LNCaP clone FGC (cell line): ENCODE measurements around the gene ZNF19.

Experiments used
- DNase-seq: peaks from one replicate; pipeline ENCODE4 v3.0.0-alpha.2; 2011; ENCODE audit warnings: low read depth
- H3K4me3 ChIP-seq: 2 replicates; pipeline ENCODE4 v1.5.1; 2011; ENCODE audit warnings: mild to moderate bottlenecking, low read depth, low read length, control low read depth
- TF ChIP-seq, protein P1 (sequence below): IDR thresholded peaks from 2 replicates; pipeline ENCODE4 v1.5.1; 2012; ENCODE audit warnings: mild to moderate bottlenecking; ENCODE audit not compliant: control insufficient read depth, insufficient read depth; ENCODE audit errors: extremely low read depth

Gene ZNF19

DNA sequence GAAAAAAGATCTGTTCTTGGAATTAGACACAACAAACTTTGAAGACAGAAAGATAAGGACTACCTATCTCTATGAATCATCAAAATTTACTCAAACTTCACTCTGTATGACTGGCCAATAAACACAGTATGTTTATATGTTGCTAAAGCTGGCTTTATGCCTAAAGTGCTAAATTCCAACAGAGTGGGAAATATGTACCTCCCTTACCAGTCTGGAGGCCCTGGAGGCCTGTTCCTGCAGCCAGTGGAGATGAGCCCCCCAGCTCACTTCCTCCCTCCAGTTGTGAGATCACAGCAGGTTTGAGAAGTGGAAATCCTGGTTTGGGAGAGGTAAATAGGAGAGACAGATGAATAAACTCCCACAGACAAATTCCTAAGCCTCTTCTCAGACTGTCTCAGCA lies 36.1 kb downstream of the ZNF19 start:
- DNase-seq = no peak
- no peak overlapping the region for H3K4me3 ChIP-seq
- TF ChIP-seq, protein P1, sequence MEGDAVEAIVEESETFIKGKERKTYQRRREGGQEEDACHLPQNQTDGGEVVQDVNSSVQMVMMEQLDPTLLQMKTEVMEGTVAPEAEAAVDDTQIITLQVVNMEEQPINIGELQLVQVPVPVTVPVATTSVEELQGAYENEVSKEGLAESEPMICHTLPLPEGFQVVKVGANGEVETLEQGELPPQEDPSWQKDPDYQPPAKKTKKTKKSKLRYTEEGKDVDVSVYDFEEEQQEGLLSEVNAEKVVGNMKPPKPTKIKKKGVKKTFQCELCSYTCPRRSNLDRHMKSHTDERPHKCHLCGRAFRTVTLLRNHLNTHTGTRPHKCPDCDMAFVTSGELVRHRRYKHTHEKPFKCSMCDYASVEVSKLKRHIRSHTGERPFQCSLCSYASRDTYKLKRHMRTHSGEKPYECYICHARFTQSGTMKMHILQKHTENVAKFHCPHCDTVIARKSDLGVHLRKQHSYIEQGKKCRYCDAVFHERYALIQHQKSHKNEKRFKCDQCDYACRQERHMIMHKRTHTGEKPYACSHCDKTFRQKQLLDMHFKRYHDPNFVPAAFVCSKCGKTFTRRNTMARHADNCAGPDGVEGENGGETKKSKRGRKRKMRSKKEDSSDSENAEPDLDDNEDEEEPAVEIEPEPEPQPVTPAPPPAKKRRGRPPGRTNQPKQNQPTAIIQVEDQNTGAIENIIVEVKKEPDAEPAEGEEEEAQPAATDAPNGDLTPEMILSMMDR = no peak

DNA sequence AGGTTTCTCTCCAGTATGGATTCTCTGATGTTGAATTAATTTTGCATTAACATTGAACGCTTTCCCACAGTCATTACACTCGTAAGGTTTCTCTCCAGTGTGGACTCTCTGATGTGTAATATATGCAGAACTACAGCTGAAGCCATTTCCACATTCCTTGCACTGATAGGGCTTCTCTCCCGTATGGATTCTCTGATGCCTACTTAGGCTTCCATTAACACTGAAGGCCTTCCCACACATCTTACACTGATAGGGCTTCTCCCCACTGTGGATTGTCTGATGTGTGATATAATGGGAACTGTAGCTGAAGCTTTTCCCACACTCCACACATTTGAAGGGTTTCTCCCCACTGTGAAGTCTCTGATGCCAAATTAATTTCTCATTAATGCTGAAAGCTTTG lies 40.1 kb downstream of the ZNF19 start:
- DNase-seq = no peak
- no peak overlapping the region for H3K4me3 ChIP-seq
- TF ChIP-seq, protein P1 = no peak

DNA sequence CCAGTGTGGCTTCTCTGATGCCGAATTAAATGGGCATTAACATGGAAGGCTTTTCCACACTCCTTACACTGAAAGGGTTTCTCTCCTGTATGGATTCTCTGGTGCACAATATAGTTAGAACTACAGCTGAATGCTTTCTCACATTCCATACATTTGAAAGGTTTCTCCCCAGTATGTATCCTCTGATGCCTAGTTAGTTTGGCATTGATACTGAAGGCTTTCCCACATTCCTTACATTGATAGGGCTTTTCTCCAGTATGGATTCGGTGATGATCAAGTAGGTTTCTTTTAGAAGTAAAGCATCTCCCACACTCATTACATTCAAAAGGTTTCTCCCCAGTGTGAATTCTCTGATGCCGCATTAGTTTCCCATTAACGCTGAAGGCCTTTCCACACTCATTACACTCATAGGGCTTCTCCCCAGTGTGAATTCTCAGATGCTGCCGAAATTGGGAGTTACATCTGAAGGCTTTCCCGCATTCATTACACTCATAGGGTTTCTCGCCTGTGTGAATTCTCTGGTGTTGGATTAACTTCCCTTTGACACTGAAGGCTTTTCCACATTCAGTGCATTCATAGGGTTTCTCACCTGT lies 40.8 kb downstream of the ZNF19 start:
- TF ChIP-seq, protein P1 = no peak
- DNase-seq = no peak
- no peak overlapping the region for H3K4me3 ChIP-seq

DNA sequence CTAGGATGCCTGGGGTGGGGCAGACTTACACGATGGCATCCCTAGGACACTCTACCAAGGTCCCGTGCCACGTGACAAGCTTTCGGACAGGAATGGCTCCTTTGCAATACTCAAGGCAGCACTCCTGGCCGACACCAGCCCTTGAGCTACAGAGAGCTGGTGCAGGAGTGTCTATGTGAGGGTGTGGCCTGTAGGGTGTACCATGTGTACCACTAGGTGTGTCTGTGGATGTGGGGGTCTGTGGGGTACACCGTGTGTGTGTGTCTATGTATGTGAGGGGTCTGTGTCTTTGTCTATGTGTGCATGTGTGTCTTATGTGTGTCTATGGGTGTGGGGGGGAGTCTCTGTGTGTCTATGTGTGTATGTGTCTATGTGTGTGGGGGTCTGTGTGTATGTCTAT lies 45.4 kb downstream of the ZNF19 start:
- TF ChIP-seq, protein P1 = no peak
- no peak overlapping the region for H3K4me3 ChIP-seq
- DNase-seq = no peak

DNA sequence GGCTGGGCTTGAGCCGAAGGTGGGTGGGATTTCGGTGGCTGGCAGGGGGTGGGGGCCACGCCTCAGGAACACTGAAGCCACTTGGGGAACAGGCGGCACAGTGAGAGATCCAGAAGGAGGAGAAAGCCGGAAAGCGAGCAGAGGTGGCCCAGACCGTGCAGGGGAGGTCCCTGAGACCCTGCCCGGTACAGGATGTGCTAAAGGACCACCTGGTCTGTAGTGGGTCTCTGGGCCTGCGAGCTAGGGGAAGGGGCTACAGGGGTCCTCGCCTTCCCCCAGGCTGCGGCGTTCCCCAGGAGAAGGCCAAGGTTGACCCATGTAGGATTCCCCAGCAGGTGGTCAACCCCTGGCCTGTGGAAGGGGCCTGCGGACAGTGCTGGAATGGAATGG lies 47.1 kb downstream of the ZNF19 start, which contains the start of gene TLE7:
Gene TLE7 (minus strand): TSS at position 4 of the 390 bp plus-strand sequence. CDS start 8,730 bp downstream, outside the sequence.
- TF ChIP-seq, protein P1 = no peak
- H3K4me3 ChIP-seq = no peak within 1 kb of the TSS
- DNase-seq = no peak

DNA sequence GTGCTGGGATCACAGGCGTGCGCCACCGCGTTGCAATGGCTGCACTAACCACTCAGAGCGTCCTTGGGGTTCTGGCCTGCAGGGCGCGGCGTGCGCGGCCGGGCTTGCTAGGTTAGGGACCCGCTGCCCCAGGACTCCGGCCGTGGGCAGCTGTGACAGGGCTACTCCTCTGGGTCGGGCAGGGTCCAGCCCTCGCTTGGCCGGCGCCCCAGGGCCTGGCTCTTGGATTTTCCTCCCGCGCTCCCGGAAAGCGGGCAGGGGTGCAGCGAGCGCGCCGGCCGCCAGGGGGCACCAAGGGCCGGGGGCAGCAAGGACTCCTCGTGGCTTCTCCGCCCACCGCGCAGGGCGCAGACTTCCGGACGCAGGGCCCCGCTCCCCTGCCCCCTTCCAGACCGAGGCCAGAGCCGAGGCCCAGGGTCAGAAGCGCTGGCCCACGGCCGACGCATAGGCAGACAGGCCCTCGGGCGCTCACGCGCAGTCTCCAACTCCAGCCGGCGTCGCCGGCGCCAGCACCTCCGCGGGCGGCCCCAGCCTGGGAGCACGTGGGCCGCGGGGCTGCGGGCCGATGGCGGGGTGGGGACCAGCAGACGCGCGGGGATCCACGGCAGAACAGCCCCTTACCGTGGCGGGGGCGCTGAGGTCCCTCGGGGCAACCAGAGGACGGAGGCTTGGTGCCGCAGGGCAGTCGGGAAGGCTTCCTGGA lies 47.6 kb downstream of the ZNF19 start:
- DNase-seq = no peak
- TF ChIP-seq, protein P1 = no peak
- H3K4me3 ChIP-seq = no peak overlapping the region
